Measurements from ENCODE around the gene NPLOC4.

The NPLOC4 gene

GRCh38 chr17:81515530-81516041 is 121.3 kb downstream of the NPLOC4 start:
- DNase-seq, result no peak

- peak; percentile 64 to 68 for DNase-seq
Observed at GRCh38 chr17:81514739-81515529, 122.0 kb downstream of the NPLOC4 start.

- no peak for DNase-seq
Observed at GRCh38 chr17:81514489-81514738, 122.5 kb downstream of the NPLOC4 start.

- no peak for DNase-seq
Observed at GRCh38 chr17:81513753-81514488, 123.0 kb downstream of the NPLOC4 start.

- peak; percentile 53 to 63 for DNase-seq
Observed at GRCh38 chr17:81513372-81513752, 123.5 kb downstream of the NPLOC4 start.

GRCh38 chr17:81512562-81513371 is 124.1 kb downstream of the NPLOC4 start, which contains the start of gene ACTG1:
ACTG1 (minus strand) TSS chr17:81512799; CDS start chr17:81512354, 445 bp downstream.
- DNase-seq, result peak; percentile 85 to 93

- peak in 1 of 2 donors; percentile 23 for DNase-seq
Observed at GRCh38 chr17:81511804-81512561, 124.9 kb downstream of the NPLOC4 start.

GRCh38 chr17:81511554-81511803 is 125.4 kb downstream of the NPLOC4 start:
- DNase-seq, result no peak

- DNase-seq, result no peak
Observed at GRCh38 chr17:81510785-81511553, 125.9 kb downstream of the NPLOC4 start.

GRCh38 chr17:81509972-81510784 is 126.7 kb downstream of the NPLOC4 start:
- no peak for DNase-seq

GRCh38 chr17:81509207-81509971 is 127.5 kb downstream of the NPLOC4 start:
- DNase-seq, result peak in 1 of 2 donors; percentile 28

- no peak for DNase-seq
Observed at GRCh38 chr17:81508639-81509206, 128.2 kb downstream of the NPLOC4 start.
